H9 (cell line): ENCODE measurements around the gene TREM2. TPM values are rescaled to one million over a fixed set of nuclear protein-coding genes. Genes with fewer than 3 reads are reported as not detected.

Experiments used
- DNase-seq: peaks from one replicate; pipeline ENCODE4 v3.0.0-alpha.2; 2017
- H2AFZ ChIP-seq: one replicate; pipeline ENCODE4 v1.6.1; 2013; ENCODE audit warnings: mild to moderate bottlenecking, low read length, control low read depth, moderate library complexity
- H2AK5ac ChIP-seq: 2 replicates; pipeline ENCODE4 v1.6.1; 2013; ENCODE audit warnings: low read length, control low read depth, mixed read lengths; ENCODE audit not compliant: insufficient read length
- H2BK120ac ChIP-seq: one replicate; pipeline ENCODE4 v1.6.1; 2013; ENCODE audit warnings: low read depth, mild to moderate bottlenecking, low read length, control low read depth, inconsistent platforms; ENCODE audit not compliant: poor library complexity, severe bottlenecking
- H2BK12ac ChIP-seq: 2 replicates; pipeline ENCODE4 v1.6.1; 2013; ENCODE audit warnings: low read length, control low read depth, mixed read lengths, low read depth; ENCODE audit not compliant: insufficient read length
- H2BK15ac ChIP-seq: 2 replicates; pipeline ENCODE4 v1.6.1; 2013; ENCODE audit warnings: low read depth, low read length, control low read depth
- H2BK20ac ChIP-seq: one replicate; pipeline ENCODE4 v1.6.1; 2013; ENCODE audit warnings: low read depth, mild to moderate bottlenecking, low read length, control low read depth, inconsistent platforms; ENCODE audit not compliant: poor library complexity, severe bottlenecking
- H2BK5ac ChIP-seq: 2 replicates; pipeline ENCODE4 v1.6.1; 2013; ENCODE audit warnings: low read length, control low read depth, mixed read lengths; ENCODE audit not compliant: insufficient read length
- H3K14ac ChIP-seq: 2 replicates; pipeline ENCODE4 v1.6.1; 2013; ENCODE audit warnings: low read length, control low read depth; ENCODE audit not compliant: insufficient read depth
- H3K18ac ChIP-seq: 2 replicates; pipeline ENCODE4 v1.6.1; 2013; ENCODE audit warnings: low read depth, mild to moderate bottlenecking, mixed read lengths, low read length, control low read depth; ENCODE audit not compliant: insufficient read length
- H3K23ac ChIP-seq: 2 replicates; pipeline ENCODE4 v1.6.1; 2013; ENCODE audit warnings: low read length, control low read depth, mixed read lengths, low read depth; ENCODE audit not compliant: insufficient read length
- H3K23me2 ChIP-seq: 2 replicates; pipeline ENCODE4 v1.6.1; 2013; ENCODE audit warnings: low read depth, mild to moderate bottlenecking, mixed read lengths, low read length, control low read depth; ENCODE audit not compliant: insufficient read length, poor library complexity, severe bottlenecking
- H3K27ac ChIP-seq: 2 replicates; pipeline ENCODE4 v1.5.1; 2013; ENCODE audit warnings: low read length, control low read depth, mixed read lengths, low read depth; ENCODE audit not compliant: insufficient read length
- H3K27me3 ChIP-seq: 2 replicates; pipeline ENCODE4 v1.6.1; 2013; ENCODE audit warnings: low read length, control low read depth, inconsistent platforms; ENCODE audit not compliant: insufficient read depth
- H3K4ac ChIP-seq: 2 replicates; pipeline ENCODE4 v1.6.1; 2013; ENCODE audit warnings: low read depth, mild to moderate bottlenecking, control low read depth, inconsistent platforms, low read length, moderate library complexity
- H3K4me1 ChIP-seq: 2 replicates; pipeline ENCODE4 v1.6.1; 2013; ENCODE audit warnings: low read length, control low read depth, inconsistent platforms; ENCODE audit not compliant: insufficient read depth
- H3K4me2 ChIP-seq: 2 replicates; pipeline ENCODE4 v1.6.1; 2013; ENCODE audit warnings: low read length, control low read depth, mixed read lengths; ENCODE audit not compliant: insufficient read length, insufficient read depth
- H3K56ac ChIP-seq: 2 replicates; pipeline ENCODE4 v1.6.1; 2013; ENCODE audit warnings: low read depth, mild to moderate bottlenecking, mixed read lengths, low read length, control low read depth; ENCODE audit not compliant: insufficient read length
- H3K79me1 ChIP-seq: 2 replicates; pipeline ENCODE4 v1.6.1; 2013; ENCODE audit warnings: low read depth, mild to moderate bottlenecking, moderate library complexity, low read length, control low read depth, inconsistent platforms; ENCODE audit not compliant: insufficient read depth, poor library complexity, severe bottlenecking
- H3K79me2 ChIP-seq: 2 replicates; pipeline ENCODE4 v1.6.1; 2013; ENCODE audit warnings: low read length, control low read depth, inconsistent platforms; ENCODE audit not compliant: insufficient read depth
- H3K9ac ChIP-seq: 2 replicates; pipeline ENCODE4 v1.6.1; 2013; ENCODE audit warnings: low read length, control low read depth, mixed read lengths; ENCODE audit not compliant: insufficient read length; ENCODE audit errors: extremely low read depth
- H3K9me3 ChIP-seq: one replicate; pipeline ENCODE4 v1.6.1; 2013; ENCODE audit warnings: low read depth, low read length, inconsistent platforms; ENCODE audit not compliant: control insufficient read depth
- H3T11ph ChIP-seq: one replicate; pipeline ENCODE4 v1.6.1; 2013; ENCODE audit warnings: mild to moderate bottlenecking, low read length, control low read depth, inconsistent platforms
- H4K20me1 ChIP-seq: one replicate; pipeline ENCODE4 v1.6.1; 2013; ENCODE audit not compliant: control insufficient read depth, insufficient read length, insufficient read depth
- H4K5ac ChIP-seq: 2 replicates; pipeline ENCODE4 v1.6.1; 2013; ENCODE audit warnings: low read depth, mild to moderate bottlenecking, mixed read lengths, low read length, control low read depth; ENCODE audit not compliant: insufficient read length
- H4K8ac ChIP-seq: replicated peaks from 2 replicates; pipeline ENCODE4 v1.6.1; 2013; ENCODE audit warnings: low read length, control low read depth, mixed read lengths, low read depth; ENCODE audit not compliant: insufficient read length
- H4K91ac ChIP-seq: 2 replicates; pipeline ENCODE4 v1.6.1; 2013; ENCODE audit warnings: low read depth, mild to moderate bottlenecking, moderate library complexity, mixed read lengths, low read length, control low read depth; ENCODE audit not compliant: insufficient read length
- H3K27ac Mint-ChIP-seq, 3 experiments: 2 replicates in 2 of 3; 3 replicates in 1 of 3; pipeline ENCODE4 v1.8.0; 2020 to 2021; ENCODE audit warnings: mixed read lengths in 3 of 3, mild to moderate bottlenecking in 1 of 3, moderate library complexity in 1 of 3
- H3K27me3 Mint-ChIP-seq: 2 replicates; pipeline ENCODE4 v1.8.0; 2021; ENCODE audit warnings: low read depth, mild to moderate bottlenecking, moderate library complexity, mixed read lengths
- H3K36me3 Mint-ChIP-seq, 3 experiments: 2 replicates in 2 of 3; 3 replicates in 1 of 3; pipeline ENCODE4 v1.8.0; 2020 to 2021; ENCODE audit warnings: low read depth in 3 of 3, mixed read lengths in 3 of 3; ENCODE audit not compliant: insufficient read depth in 1 of 3
- H3K4me1 Mint-ChIP-seq, 2 experiments: 2 replicates each; pipeline ENCODE4 v1.8.0; 2020; ENCODE audit warnings: mixed read lengths in 2 of 2
- H3K4me3 Mint-ChIP-seq, 2 experiments: 2 replicates in 1 of 2; 3 replicates in 1 of 2; pipeline ENCODE4 v1.8.0; 2020 to 2021; ENCODE audit warnings: mild to moderate bottlenecking in 2 of 2, mixed read lengths in 2 of 2, moderate library complexity in 1 of 2
- H3K9me3 Mint-ChIP-seq, 2 experiments: 2 replicates in 1 of 2; 3 replicates in 1 of 2; pipeline ENCODE4 v1.8.0; 2020; ENCODE audit warnings: mild to moderate bottlenecking in 2 of 2, mixed read lengths in 2 of 2, moderate library complexity in 1 of 2
- WGBS: extraction: QIAGEN DNeasy Blood & Tissue Kit; methylation state at CpG from one replicate; pipeline ENCODE4 v1.1.7; 2013; ENCODE audit warnings: missing lambda C conversion rate, low lambda C conversion rate, mixed read lengths; ENCODE audit not compliant: insufficient read length; ENCODE audit errors: extremely low coverage; 5-methylcytosine and 5-hydroxymethylcytosine counted together
- total RNA-seq: library from RNA; stranded (reverse); gene quantifications from 2 replicates; pipeline ENCODE4 v1.2.1, GENCODE V29; 2021
- TF ChIP-seq, protein P1 (sequence below): fragments of 200-600 bp; sonication (generic); conservative IDR thresholded peaks from 3 replicates; pipeline ENCODE4 v1.8.0; 2021; ENCODE audit warnings: antibody characterized with exemption, mild to moderate bottlenecking

Gene TREM2
- total RNA-seq, 1 experiment from 2014 or later, result 0.31 TPM

GRCh38 chr6:41111017-41111416, 51.9 kb downstream of the TREM2 start:
- Histone ChIP-seq H3K23ac (no peak overlapping the region), H2BK12ac (no peak overlapping the region), H3T11ph (no peak overlapping the region), H3K9ac (no peak overlapping the region), H2AFZ (no peak overlapping the region), H4K8ac (no peak overlapping the region), H2BK15ac (no peak overlapping the region), H3K79me2 (no peaks in the 10 kb centered on the region), H4K20me1 (no peaks in the 10 kb centered on the region), H3K4me1 (no peaks in the 10 kb centered on the region), H3K56ac (no peak overlapping the region), H3K4me2 (no peak overlapping the region), H3K18ac (no peak overlapping the region), H4K5ac (no peak overlapping the region), H2BK120ac (no peak overlapping the region), H2BK20ac (no peak overlapping the region), H3K14ac (no peak overlapping the region), H4K91ac (no peak overlapping the region), H3K27me3 (no peaks in the 10 kb centered on the region), H3K9me3 (no peaks in the 10 kb centered on the region), H3K79me1 (no peaks in the 10 kb centered on the region), H3K23me2 (no peaks in the 10 kb centered on the region), H3K4ac (no peak overlapping the region), H2AK5ac (no peak overlapping the region), H2BK5ac (no peak overlapping the region), H3K27ac (no peak overlapping the region)
- H3K27me3 Mint-ChIP-seq, result no peaks in the 10 kb centered on the region
- no peak overlapping the region for H3K4me3 Mint-ChIP-seq
- 0 out of 4 replicates have a peak, but pooled peaks cover 0 to 3% of the 10 kb centered on the region in 2 experiments for H3K4me1 Mint-ChIP-seq
- H3K36me3 Mint-ChIP-seq, result peaks cover 0 to 5% (median 0%) of the 10 kb centered on the region in 3 experiments; a peak in 2 of 7 replicates
- H3K9me3 Mint-ChIP-seq, result no peaks in the 10 kb centered on the region
- H3K27ac Mint-ChIP-seq, result peak overlapping the region in 2 of 3 experiments; percentile 29 to 37; a peak in 2 of 7 replicates
- WGBS, result no CpG with 5 or more reads among the region's 3 CpGs
- TF ChIP-seq, protein P1, sequence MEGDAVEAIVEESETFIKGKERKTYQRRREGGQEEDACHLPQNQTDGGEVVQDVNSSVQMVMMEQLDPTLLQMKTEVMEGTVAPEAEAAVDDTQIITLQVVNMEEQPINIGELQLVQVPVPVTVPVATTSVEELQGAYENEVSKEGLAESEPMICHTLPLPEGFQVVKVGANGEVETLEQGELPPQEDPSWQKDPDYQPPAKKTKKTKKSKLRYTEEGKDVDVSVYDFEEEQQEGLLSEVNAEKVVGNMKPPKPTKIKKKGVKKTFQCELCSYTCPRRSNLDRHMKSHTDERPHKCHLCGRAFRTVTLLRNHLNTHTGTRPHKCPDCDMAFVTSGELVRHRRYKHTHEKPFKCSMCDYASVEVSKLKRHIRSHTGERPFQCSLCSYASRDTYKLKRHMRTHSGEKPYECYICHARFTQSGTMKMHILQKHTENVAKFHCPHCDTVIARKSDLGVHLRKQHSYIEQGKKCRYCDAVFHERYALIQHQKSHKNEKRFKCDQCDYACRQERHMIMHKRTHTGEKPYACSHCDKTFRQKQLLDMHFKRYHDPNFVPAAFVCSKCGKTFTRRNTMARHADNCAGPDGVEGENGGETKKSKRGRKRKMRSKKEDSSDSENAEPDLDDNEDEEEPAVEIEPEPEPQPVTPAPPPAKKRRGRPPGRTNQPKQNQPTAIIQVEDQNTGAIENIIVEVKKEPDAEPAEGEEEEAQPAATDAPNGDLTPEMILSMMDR, result no peak
- DNase-seq, result no peak

Other genes with a start within 250 kb of the TREM2 start
- 0.79 and 0.81 TPM in 2 replicates for gene UNC5CL, start 123.9 kb downstream of the TREM2 start, total RNA-seq
- gene TSPO2, start 120.6 kb downstream of the TREM2 start, total RNA-seq, result not detected in 2 replicates
- gene APOBEC2, start 109.9 kb downstream of the TREM2 start, total RNA-seq, result not detected in 2 replicates
- gene OARD1, start 90.8 kb downstream of the TREM2 start, total RNA-seq, result 35.8 and 36.6 TPM in 2 replicates
- gene NFYA, start 90.1 kb downstream of the TREM2 start, total RNA-seq, result 41.4 and 43.0 TPM in 2 replicates
- not detected in 2 replicates for gene TREML1, start 8.8 kb downstream of the TREM2 start, total RNA-seq
- gene TREML2, start 38.0 kb upstream of the TREM2 start, total RNA-seq, result 0.07 TPM in 2 replicates
- gene TREML4, start 65.2 kb upstream of the TREM2 start, total RNA-seq, result not detected in 2 replicates
- gene TREM1, start 123.6 kb upstream of the TREM2 start, total RNA-seq, result not detected in 2 replicates
- gene NCR2, start 172.5 kb upstream of the TREM2 start, total RNA-seq, result not detected in 2 replicates